Erythroblast (primary cell): ENCODE data around the gene GOT1.

Experiments
- GATA1 ChIP-seq: IDR thresholded peaks from 2 replicates; pipeline ENCODE4 v1.6.1; 2011; ENCODE audit warnings: low read depth, mild to moderate bottlenecking, control low read depth, low read length, moderate library complexity
- POLR2A ChIP-seq: IDR thresholded peaks from 2 replicates; pipeline ENCODE4 v1.6.1; 2011; ENCODE audit warnings: mild to moderate bottlenecking, low read length

- TF ChIP-seq POLR2A: no peak
- TF ChIP-seq GATA1: no peak
Observed at GRCh38 chr10:99421233-99421739, 9.1 kb downstream of the GOT1 start.
